Measurements from ENCODE around the gene PIGX. TPM values are rescaled to one million over a fixed set of nuclear protein-coding genes. Genes with fewer than 3 reads are reported as not detected.
"Not testable (repeated sequence)": the region's sequence is repeated elsewhere in the genome, so short reads cannot be mapped to it uniquely, and the experiment has no call there.

The PIGX gene
- total RNA-seq, 4 donors from 2014 or later, result 13.0 to 19.4 (median 15.6) TPM

GRCh38 chr3:196706327-196706726, 5.8 kb upstream of the PIGX start:
- no peak for ATAC-seq (ENCODE audit: low FRiP score)
- no peak for DNase-seq (ENCODE audit: low spot score)
- TF ChIP-seq CTCF (IDR thresholded peaks at IDR 0.05), result no peak

- no peak for TF ChIP-seq CTCF (IDR thresholded peaks at IDR 0.05)
- DNase-seq (ENCODE audit: low spot score) (no peak), ATAC-seq (ENCODE audit: low FRiP score) (no peak)
Observed at GRCh38 chr3:196706731-196707130, 5.4 kb upstream of the PIGX start.

GRCh38 chr3:196707566-196707965, 4.6 kb upstream of the PIGX start:
- no peak for ATAC-seq (ENCODE audit: low FRiP score)
- TF ChIP-seq CTCF (IDR thresholded peaks at IDR 0.05), result no peak

GRCh38 chr3:196708467-196708866, 3.7 kb upstream of the PIGX start:
- ATAC-seq (ENCODE audit: low FRiP score), result no peak
- no peak for DNase-seq (ENCODE audit: low spot score)
- no peak for TF ChIP-seq CTCF (IDR thresholded peaks at IDR 0.05)

More at GRCh38 chr3:196707566-196707965, 4.6 kb upstream of the PIGX start:
- no peak for DNase-seq (ENCODE audit: low spot score)

- ATAC-seq (ENCODE audit: low FRiP score) (peak; percentile 90), DNase-seq (ENCODE audit: low spot score) (peak; percentile 38)
- TF ChIP-seq CTCF (IDR thresholded peaks at IDR 0.05), result no peak
Observed at GRCh38 chr3:196712514-196713413, 587 bp downstream of the PIGX start.

GRCh38 chr3:196717162-196717561, 5.0 kb downstream of the PIGX start:
- not testable (repeated sequence) for ATAC-seq (ENCODE audit: low FRiP score); DNase-seq (ENCODE audit: low spot score)

- no peak for TF ChIP-seq CTCF (IDR thresholded peaks at IDR 0.05)
- ATAC-seq (ENCODE audit: low FRiP score) (no peak), DNase-seq (ENCODE audit: low spot score) (no peak)
Observed at GRCh38 chr3:196721097-196721496, 8.9 kb downstream of the PIGX start.

Measured in omental fat pad (tissue), 4 donors.